ENCODE measurements around the gene PAK5.

The PAK5 gene

DNA sequence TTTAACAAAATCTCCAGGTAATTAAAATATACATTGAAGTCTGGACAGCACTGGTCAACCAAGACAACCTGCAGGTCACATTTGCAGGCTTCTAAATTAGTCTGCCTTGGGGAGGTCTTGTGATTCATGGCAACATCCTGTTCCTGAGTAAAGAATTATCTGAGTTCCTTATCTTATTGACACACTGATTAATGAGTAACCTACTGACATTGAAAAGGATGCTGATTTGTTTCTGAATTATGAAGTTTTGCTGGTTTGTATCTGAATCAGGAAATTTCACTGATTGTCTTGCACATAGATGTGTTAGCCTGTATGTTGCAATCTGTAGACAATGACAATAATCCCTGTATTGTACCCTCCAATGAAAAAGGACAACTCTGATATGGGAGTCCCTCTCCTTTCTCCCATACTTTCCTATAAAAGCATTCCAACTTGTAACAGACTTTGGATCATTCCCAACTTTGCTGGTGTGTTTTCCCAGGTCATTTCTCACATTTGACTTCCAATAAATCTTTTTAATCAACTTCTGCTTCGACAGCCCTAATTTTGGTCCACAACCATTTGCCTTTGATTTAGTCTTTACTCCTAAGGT lies 244.5 kb downstream of the PAK5 start:
- no peak for TF ChIP-seq CTCF (IDR thresholded peaks at IDR 0.05; ENCODE audit: low read depth, low read length, missing control alignments)
- no peak for DNase-seq (ENCODE audit: low read depth)
- no peak overlapping the region for H3K4me3 ChIP-seq (ENCODE audit: low read depth, low read length)
- in situ Hi-C loops (cut with HindIII; ENCODE audit: low sequenced_read_pairs) = no loop called here

- no peak for DNase-seq (ENCODE audit: low read depth)
- H3K4me3 ChIP-seq (ENCODE audit: low read depth, low read length) = no peak overlapping the region
- in situ Hi-C loops (cut with HindIII; ENCODE audit: low sequenced_read_pairs) = no loop called here
- no peak for TF ChIP-seq CTCF (IDR thresholded peaks at IDR 0.05; ENCODE audit: low read depth, low read length, missing control alignments)
These were observed 246.5 kb downstream of the PAK5 start for GRCh38 chr20:9592419-9592818.

DNA sequence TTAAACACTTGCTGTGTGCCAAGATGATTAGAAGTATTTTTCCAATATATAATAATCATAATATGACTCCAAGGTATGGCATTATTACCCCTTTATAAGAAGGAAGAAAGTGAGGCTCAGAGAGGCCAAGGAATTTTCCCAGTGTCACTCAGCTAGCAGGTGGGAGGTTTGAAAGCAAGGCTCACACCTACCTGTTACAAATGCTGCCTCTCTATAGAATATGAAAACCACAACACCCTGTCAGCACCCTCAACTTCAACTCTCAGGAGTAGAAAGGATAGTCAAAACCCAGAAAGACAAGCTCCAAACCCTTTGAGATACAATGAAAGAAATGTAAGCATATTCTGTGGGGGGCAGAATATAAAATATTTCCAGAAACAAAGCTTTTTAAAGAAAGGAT lies 247.8 kb downstream of the PAK5 start:
- H3K4me3 ChIP-seq (ENCODE audit: low read depth, low read length) = no peak overlapping the region
- TF ChIP-seq CTCF (IDR thresholded peaks at IDR 0.05; ENCODE audit: low read depth, low read length, missing control alignments) = no peak
- in situ Hi-C loops (cut with HindIII; ENCODE audit: low sequenced_read_pairs) = no loop called here
- no peak for DNase-seq (ENCODE audit: low read depth)

DNA sequence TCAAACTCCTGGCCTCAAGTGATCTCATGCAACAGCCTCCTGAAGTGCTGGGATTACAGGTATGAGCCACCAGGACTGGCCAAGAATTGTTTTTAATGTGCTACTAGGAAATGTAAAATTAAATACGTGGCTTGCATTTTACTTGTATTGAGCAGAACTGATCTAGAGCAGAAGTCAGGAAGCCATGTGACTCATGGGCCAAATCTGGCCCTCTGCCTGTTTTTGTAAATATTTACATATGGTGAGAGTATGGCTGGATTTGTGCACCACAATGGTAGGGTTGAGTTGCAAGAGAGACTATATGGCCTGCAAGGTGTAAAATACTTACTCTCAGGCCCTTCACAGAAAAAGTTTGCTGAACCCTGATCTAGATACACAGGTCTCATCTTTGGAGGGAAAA lies 248.7 kb downstream of the PAK5 start:
- in situ Hi-C loops (cut with HindIII; ENCODE audit: low sequenced_read_pairs) = no loop called here
- peak; percentile 22 for DNase-seq (ENCODE audit: low read depth)
- TF ChIP-seq CTCF (IDR thresholded peaks at IDR 0.05; ENCODE audit: low read depth, low read length, missing control alignments) = no peak
- no peak overlapping the region for H3K4me3 ChIP-seq (ENCODE audit: low read depth, low read length)

- DNase-seq (ENCODE audit: low read depth) = no peak
- TF ChIP-seq CTCF (IDR thresholded peaks at IDR 0.05; ENCODE audit: low read depth, low read length, missing control alignments) = no peak
- no peak overlapping the region for H3K4me3 ChIP-seq (ENCODE audit: low read depth, low read length)
- in situ Hi-C loops (cut with HindIII; ENCODE audit: low sequenced_read_pairs) = no loop called here
These were observed 250.2 kb downstream of the PAK5 start for GRCh38 chr20:9588706-9589105.

- H3K4me3 ChIP-seq (ENCODE audit: low read depth, low read length) = no peak overlapping the region
- in situ Hi-C loops (cut with HindIII; ENCODE audit: low sequenced_read_pairs) = no loop called here
- no peak for TF ChIP-seq CTCF (IDR thresholded peaks at IDR 0.05; ENCODE audit: low read depth, low read length, missing control alignments)
- no peak for DNase-seq (ENCODE audit: low read depth)
These were observed 255.7 kb downstream of the PAK5 start for GRCh38 chr20:9583151-9583550.

DNA sequence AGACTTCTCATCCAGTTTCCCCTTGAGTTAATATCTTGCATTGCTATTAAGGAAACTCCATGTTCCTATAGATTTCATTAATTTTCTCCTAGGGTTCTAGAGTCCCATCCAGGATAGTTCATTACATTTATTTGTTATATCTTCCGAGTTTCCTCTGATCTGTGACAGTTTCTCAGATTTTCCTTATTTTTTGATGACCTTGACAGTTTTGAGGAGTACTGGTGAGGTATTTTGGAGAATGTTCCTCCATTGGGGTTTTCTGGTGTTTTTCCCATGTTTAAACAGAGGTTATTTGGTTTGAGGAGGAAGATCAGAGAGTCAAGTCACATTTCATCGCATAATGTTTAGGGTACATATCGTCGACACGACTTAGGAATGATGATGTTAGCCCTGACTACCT lies 256.7 kb downstream of the PAK5 start:
- no peak for TF ChIP-seq CTCF (IDR thresholded peaks at IDR 0.05; ENCODE audit: low read depth, low read length, missing control alignments)
- DNase-seq (ENCODE audit: low read depth) = no peak
- in situ Hi-C loops (cut with HindIII; ENCODE audit: low sequenced_read_pairs) = no loop called here
- H3K4me3 ChIP-seq (ENCODE audit: low read depth, low read length) = no peak overlapping the region
